Nephron progenitor cell (in vitro differentiated cells): ENCODE data around the gene DOK1.
A peak's percentile ranks its signal among the peaks of the same experiment; 100 is the strongest.

Source experiments
- DNase-seq: peaks from one replicate; pipeline ENCODE4 v3.0.0; 2021
- H3K27ac Mint-ChIP-seq: 2 replicates; pipeline ENCODE4 v1.8.0; 2021; ENCODE audit warnings: mild to moderate bottlenecking, moderate library complexity, mixed read lengths
- H3K27me3 Mint-ChIP-seq: 2 replicates; pipeline ENCODE4 v1.8.0; 2021; ENCODE audit warnings: mild to moderate bottlenecking, low read depth, mixed read lengths; ENCODE audit not compliant: poor library complexity
- H3K36me3 Mint-ChIP-seq: 2 replicates; pipeline ENCODE4 v1.8.0; 2021; ENCODE audit warnings: low read depth, mixed read lengths
- H3K4me1 Mint-ChIP-seq: 2 replicates; pipeline ENCODE4 v1.8.0; 2021; ENCODE audit warnings: mixed read lengths
- H3K4me3 Mint-ChIP-seq: 2 replicates; pipeline ENCODE4 v1.8.0; 2021; ENCODE audit warnings: mild to moderate bottlenecking, moderate library complexity, mixed read lengths
- H3K9me3 Mint-ChIP-seq: 2 replicates; pipeline ENCODE4 v1.8.0; 2021; ENCODE audit warnings: mild to moderate bottlenecking, moderate library complexity, mixed read lengths
- CTCF ChIP-seq: fragments of 200-600 bp; sonication (generic); IDR thresholded peaks from 2 replicates; pipeline ENCODE4 v1.5.0; 2021; ENCODE audit warnings: antibody characterized with exemption

The DOK1 gene

GRCh38 chr2:74533464-74533863, 21.1 kb upstream of the DOK1 start:
- Mint-ChIP-seq H3K27me3 (peaks cover 3% of the 10 kb centered on the region), H3K27ac (no peak overlapping the region), H3K4me3 (no peak overlapping the region), H3K9me3 (no peaks in the 10 kb centered on the region), H3K36me3 (peaks cover 22% of the 10 kb centered on the region), H3K4me1 (peaks cover 31% of the 10 kb centered on the region)
- TF ChIP-seq CTCF = no peak
- DNase-seq = no peak

- no peak for DNase-seq
- peaks cover 31% of the 10 kb centered on the region for H3K4me1 Mint-ChIP-seq
- no peak overlapping the region for H3K4me3 Mint-ChIP-seq
- H3K27me3 Mint-ChIP-seq = peaks cover 3% of the 10 kb centered on the region
- H3K27ac Mint-ChIP-seq = peak overlapping the region; percentile 68
- H3K9me3 Mint-ChIP-seq = no peaks in the 10 kb centered on the region
- H3K36me3 Mint-ChIP-seq = peaks cover 22% of the 10 kb centered on the region
- no peak for TF ChIP-seq CTCF
Measured at GRCh38 chr2:74534411-74534810, 20.1 kb upstream of the DOK1 start.

- Mint-ChIP-seq H3K27me3 (peaks cover 3% of the 10 kb centered on the region), H3K4me3 (no peak overlapping the region), H3K27ac (no peak overlapping the region), H3K9me3 (no peaks in the 10 kb centered on the region), H3K4me1 (peaks cover 29% of the 10 kb centered on the region), H3K36me3 (peaks cover 22% of the 10 kb centered on the region)
- no peak for DNase-seq
- TF ChIP-seq CTCF = no peak
Measured at GRCh38 chr2:74535440-74535965, 19.0 kb upstream of the DOK1 start.

GRCh38 chr2:74536166-74536950, 18.2 kb upstream of the DOK1 start:
- TF ChIP-seq CTCF = no peak
- peaks cover 23% of the 10 kb centered on the region for H3K36me3 Mint-ChIP-seq
- no peak for DNase-seq
- no peak overlapping the region for H3K27ac Mint-ChIP-seq
- no peak overlapping the region for H3K4me3 Mint-ChIP-seq
- H3K4me1 Mint-ChIP-seq = peaks cover 20% of the 10 kb centered on the region
- peaks cover 3% of the 10 kb centered on the region for H3K27me3 Mint-ChIP-seq
- H3K9me3 Mint-ChIP-seq = no peaks in the 10 kb centered on the region

- DNase-seq = no peak
- H3K36me3 Mint-ChIP-seq = peaks cover 22% of the 10 kb centered on the region
- no peaks in the 10 kb centered on the region for H3K9me3 Mint-ChIP-seq
- no peak for TF ChIP-seq CTCF
- no peak overlapping the region for H3K27ac Mint-ChIP-seq
- H3K4me1 Mint-ChIP-seq = peaks cover 15% of the 10 kb centered on the region
- H3K27me3 Mint-ChIP-seq = peaks cover 3% of the 10 kb centered on the region
- no peak overlapping the region for H3K4me3 Mint-ChIP-seq
Measured at GRCh38 chr2:74537140-74537539, 17.4 kb upstream of the DOK1 start.

- H3K27ac Mint-ChIP-seq = no peak overlapping the region
- H3K27me3 Mint-ChIP-seq = peaks cover 3% of the 10 kb centered on the region
- H3K9me3 Mint-ChIP-seq = no peaks in the 10 kb centered on the region
- peaks cover 13% of the 10 kb centered on the region for H3K4me1 Mint-ChIP-seq
- H3K36me3 Mint-ChIP-seq = peaks cover 21% of the 10 kb centered on the region
- no peak for DNase-seq
- TF ChIP-seq CTCF = no peak
- H3K4me3 Mint-ChIP-seq = no peak overlapping the region
Measured at GRCh38 chr2:74538881-74539339, 15.6 kb upstream of the DOK1 start.
